Cerebellar cortex (tissue), 1 donor: Measurements from ENCODE around the gene HOXB5.

Experiments
- DNase-seq: peaks from one replicate; pipeline ENCODE4 v3.0.0-alpha.2; 2015; ENCODE audit warnings: low spot score

The HOXB5 gene

DNA sequence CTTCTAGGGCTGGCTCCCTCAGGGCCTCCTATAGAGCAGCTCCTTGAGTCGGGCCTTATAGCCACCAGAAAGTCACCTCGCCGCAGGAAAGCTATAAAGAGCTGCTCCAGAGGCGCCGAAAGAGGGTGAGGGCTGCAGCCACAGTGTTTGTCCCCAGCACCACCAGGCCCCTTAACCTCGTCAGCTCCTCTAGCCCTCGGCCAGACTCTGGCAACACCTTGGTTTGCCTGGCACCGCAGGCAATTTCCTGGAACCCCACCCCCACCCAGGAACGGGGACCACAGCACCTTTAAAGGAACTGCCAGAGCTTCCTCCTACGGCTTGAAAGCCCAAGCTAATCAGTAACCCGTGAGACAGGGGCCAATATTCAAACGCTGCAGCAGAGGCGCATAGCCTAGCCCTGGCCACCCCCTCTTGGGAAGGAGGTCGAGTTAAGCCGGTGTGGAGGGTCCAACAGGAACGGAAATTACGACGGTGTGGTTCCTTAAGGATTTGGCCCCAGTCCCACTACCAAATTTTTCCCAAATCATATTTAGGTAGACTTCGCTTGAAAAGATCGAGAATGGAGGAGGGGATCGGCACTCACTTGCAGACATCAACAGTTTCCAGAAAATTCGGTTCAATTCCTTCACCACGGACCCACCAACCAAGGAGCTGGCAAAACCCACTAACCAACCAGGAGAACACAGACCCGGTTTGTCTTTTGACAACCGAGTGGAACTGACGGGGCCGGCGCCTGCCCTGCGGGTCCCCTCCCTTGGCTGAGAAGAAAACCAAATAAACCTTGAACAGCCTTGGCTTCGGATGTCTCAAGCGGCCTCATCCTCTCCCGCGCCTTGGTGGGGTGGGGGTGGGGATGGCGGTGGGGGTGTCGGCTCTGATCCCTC is 8.2 kb upstream of the HOXB5 start:
- no peak for DNase-seq

DNA sequence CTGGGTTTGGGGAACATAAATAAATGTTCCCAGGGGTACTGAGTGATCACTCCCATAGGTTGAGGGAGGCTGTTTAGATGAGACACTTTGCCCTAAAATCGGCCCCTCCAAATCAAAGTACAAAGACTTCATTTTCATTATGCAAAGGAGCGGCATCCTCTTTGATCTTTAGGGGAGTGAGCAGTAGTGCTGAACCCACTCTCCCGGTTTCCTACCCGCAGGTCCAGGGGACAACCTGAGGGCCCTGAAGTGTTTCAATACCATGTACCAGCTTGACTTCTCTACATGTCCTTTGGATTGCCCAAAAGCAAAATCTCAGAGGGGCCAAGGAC is 7.6 kb upstream of the HOXB5 start:
- no peak for DNase-seq

DNA sequence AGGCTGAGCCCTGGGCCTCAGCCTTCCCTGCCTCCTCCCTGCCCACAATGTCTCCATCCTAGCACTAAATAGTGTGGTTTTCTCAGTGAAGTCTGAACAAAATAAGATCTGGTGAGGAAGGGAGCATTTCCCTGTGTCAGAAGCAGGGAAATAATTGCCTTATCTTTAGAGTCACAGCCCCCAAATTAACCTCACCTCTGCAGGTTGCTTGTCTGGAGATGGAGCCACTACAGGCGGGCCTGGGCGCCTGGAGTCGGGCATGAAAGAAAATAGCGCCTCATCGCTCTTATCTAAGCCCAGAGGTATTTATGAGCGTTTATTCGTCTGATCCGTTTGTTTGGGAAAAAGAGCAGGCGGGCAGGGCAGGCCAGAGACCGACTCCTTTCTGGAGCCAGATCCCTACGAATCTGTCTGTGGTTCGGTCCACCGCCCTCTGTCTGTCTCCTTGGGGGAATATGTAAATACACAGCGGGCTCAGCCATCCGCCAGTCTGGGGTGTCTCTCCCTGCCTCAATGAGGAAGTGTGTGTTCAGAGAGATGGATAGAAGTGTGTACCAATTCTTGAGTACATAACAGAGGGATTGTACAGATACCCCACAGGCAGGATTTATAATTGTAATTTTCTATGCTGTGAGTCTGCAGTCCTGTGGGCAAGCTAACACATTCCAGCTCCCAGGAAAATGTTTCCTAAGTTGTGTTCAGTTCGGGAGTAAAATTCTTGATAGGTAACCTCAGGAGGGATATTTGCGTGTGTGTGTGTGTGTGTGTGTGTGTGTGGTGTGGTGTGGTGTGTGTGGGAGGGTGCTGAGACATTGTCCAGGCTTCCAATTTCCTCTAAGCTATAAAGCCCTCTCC is 6.9 kb upstream of the HOXB5 start:
- no peak for DNase-seq

DNA sequence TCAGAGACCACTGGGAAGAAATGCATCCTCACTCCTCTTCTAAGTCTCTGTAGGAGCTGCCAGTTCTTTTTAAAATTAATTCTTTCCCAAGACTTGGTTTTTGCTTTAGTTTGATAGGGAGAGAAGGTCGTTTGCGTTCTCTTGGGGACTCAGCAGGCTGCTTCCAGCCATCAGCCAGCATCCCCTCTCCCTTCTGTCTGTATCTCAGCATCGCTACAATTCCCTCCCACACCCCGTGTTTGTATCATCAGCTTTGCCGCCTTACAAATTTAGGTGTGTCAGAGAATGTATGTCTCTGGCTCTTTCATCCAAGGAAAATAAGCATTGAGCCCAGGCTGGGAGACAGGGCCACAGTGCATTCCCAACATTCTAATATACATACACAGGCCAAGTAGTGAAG is 5.8 kb upstream of the HOXB5 start:
- no peak for DNase-seq

DNA sequence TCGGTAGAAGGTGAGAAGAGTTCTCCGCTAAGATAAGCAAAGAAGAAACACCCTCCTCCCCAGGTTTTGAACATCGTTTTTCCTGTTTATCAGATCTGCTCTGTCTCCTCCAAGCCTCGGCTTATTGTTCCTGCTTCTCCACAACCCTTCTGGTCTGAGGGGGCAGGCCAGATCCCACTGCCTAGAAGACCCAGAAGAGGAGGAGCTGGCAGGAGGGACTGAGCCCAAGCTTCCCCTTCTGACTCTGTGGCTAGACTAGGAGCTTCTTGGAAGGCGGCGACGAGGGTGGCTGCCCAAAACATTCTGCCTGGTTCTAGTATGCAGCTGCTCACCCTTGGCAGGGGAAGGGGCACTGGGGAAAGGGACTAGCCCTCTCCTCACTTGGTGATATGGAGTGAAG is 5.2 kb upstream of the HOXB5 start:
- DNase-seq = no peak

DNA sequence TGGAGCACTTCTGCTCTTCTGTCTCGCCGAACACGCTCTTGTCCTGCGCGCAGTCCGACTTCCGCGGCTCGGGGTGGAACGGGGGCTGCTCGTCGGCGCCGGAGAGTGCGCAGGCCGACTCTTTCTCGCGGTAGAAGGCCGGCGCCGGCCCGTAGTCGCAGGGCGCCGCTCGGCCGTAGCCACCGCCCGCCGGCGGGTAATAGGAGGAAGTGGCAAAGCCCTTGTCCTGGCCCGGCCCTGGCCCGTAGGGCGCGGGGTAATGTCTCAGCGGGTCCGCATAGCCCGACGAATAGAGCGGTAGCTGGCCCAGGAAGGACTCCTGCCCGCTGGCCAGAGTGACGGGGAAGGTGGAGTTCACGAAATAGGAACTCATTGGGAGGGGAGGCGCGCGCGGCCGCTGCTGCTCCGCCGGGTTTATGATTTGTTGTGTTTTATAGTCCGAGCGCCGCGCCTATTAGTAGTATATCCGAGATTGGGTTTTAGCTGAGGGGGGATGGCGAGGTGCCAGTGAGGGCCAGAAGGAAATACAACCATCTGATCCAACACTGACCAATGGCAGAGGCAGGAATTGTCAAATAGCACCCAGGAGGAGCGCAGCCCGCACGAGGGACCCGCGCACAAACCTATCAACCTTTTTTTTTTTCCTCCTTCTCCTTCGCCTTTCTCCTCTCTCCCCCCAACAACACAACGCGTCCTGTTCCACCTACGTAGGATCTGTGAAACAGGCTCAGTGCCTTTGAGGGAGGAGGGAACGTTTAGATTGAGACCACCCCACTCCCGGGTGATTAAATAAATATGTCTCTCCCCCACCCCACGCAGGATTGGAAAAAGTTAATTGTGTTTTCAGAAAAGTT is 4.4 kb upstream of the HOXB5 start:
- no peak for DNase-seq

DNA sequence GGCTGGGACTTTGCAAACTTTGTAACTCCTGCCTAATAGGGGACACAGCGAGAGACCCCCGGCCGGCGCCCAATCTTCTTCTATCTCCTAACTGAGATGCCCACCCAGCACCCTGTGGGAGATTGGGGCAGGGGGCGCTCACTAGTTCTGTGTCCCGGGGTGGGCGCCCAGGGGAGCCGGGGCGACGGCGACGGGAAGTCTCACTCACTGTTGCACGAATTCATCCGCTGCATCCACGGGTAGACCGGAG is 3.9 kb upstream of the HOXB5 start:
- no peak for DNase-seq

DNA sequence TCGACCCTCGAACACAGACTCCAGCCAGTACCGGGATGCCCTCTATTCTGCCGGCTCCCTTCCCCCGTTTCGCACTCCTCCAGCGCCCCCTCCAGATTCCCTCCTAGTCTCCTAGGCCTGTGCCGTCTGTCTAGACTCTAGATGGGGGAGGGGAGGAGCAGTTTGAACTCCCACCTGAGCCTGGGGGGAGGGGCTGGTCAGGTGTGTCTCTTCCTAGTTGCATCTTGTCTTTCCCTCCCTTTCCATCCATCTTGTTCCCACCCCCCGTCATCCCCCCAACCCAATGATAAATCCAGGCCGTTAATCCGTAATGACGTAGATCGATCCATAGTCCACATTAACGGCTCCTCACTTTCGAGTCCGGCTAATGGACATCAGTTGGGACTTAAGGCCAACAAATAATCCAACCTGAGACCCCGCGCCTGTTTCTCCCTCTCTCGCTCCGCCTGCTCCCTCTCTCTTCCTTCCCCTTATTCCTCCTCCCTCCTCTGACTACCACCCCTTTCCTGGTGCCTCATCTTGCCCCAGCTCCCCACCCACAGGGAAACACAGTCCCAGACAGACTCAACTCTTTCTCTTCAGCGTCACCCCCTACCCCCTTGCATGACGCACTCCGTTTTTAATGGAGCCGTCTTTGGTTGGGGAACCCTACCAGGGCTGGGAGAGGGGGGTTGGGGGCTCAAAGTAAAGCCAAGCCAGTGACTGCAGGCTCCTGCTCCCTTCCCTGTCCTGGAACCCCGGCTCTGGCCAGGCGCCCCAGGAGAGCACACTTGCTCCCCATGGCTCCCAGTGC is 3.4 kb upstream of the HOXB5 start:
- DNase-seq = no peak

DNA sequence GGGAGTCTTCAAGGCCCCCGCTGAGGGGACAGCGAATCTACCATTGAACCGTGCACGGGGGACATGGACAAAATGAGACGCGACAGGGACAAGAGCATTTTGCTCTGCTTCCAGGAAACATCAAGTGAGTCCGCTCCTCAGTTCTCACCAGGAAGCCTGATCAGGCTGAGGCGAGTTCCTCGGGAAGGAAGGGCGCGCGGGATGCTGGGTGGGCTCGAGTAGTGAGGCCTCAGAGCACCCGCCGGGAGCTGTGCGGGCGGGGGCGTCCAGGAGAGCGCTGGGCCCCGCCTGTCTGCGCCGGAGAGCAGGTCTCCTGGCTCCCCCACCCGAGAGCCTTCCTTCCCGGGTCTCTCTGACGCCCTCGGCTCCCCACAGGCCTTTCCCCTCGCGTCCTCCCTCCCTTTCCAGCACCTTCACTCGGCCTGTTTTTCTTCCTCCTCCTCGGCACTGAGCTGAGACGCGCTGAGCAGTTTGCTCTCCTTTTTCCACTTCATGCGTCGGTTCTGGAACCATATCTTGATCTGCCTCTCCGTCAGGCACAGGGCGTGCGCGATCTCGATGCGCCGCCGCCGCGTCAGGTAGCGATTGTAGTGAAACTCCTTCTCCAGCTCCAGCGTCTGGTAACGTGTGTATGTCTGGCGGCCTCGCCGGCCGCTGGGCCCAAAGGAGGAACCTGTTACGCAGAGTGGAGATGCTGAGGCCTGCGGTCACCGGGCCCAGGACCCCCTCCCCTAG is 2.6 kb upstream of the HOXB5 start:
- no peak for DNase-seq

DNA sequence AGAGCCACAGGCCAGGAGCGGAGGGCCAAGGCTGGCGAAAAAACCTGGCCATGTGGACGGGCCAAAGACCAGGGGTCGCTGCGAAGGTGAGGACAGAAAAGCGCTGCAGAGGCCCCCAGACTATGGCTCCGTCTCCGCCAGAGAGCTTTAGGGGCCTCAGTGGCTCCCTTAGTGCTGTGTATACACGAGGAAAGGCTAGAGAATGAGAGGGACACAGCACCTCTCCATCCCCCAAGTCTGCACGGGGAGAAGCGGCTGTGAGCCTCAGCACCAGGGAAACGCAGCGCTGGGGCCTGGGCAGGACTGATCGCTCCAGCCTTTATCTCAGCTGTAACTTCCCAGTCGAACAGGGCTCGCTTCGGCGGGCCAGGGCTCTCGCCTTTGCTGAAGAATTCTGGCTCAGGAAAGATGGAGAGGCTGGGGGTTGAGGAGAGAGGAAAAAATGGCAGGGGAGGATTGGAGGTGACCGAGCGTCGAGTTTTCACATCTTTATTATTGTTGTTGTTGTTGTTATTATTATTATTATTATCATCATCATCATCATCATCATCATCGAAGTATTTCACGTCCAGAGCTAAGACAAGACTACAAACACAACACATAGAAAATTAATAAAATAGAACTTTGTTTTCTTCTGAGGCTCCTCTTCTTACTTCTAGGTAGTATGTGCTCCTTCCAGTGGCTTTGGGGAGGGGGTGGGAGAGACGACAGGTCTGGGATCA is 1.9 kb upstream of the HOXB5 start:
- no peak for DNase-seq

DNA sequence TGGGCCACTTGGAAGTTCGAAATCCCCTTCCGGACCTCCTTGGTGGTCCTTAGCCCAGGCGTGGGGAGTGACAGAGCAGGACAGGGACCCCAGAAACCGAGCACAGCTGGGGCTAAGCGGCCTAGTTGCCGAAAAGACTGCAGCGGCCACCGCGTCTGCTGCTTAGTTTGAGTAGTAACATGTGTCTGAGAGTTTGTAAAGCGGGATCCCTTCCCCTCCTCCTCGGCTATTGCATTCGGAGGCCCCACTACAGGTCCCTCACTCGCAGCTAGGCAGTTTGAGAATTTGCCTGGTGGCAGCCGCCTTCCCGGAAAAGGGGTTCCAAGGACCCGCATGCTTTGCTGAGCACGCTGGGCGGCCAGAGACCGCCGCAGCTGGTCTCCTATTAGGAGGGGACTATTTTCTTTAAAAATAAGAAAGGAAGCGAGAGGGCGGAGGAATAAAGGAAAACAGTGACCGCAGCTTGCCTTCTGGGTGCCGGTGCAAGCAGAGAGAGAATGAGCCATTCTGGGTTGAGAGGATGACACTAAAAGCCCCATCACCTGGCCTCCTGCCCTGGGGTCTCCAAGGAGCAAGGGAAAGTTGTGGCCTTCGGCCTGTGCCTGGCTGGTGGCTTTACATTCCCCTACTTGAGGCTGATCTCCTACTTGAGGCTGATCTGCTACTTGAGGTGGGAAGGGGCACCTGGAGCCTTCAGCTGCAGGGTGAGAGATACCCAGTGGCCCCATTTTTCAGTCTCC is 1.1 kb upstream of the HOXB5 start:
- no peak for DNase-seq

DNA sequence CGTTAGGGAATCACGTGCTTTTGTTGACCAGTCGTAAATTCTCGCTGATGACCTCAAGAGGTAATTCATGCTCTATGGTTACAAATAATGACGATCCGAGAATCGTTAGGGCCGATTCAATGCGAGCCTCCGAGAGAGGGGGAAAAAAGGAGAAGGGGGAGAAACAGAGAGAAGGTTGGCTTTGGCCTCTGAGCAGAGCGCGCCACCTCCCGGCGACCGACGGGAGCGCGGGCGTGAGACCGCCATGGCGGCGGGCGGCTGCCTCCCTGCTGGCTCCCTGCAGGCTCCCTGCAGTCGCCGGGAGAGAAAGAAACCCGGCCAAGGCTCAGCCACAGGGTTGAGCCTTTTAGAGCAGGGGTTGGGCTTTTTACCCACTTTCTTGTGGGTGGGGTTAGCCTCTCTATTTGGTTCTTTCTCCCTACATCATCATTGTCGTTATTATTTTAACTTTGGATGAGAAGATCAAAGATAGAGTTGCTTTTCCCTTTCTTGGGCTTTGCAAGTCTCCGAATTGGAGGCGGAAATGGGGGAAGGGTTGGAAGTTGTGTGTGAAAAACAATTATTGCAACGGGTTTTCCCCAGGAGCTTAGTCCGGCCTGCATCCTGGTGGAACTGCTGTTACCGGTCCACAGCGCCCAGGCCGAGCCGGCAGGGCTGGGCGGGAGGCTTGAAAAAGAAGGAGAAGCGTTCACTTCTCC is 410 bp upstream of the HOXB5 start:
- DNase-seq = no peak

DNA sequence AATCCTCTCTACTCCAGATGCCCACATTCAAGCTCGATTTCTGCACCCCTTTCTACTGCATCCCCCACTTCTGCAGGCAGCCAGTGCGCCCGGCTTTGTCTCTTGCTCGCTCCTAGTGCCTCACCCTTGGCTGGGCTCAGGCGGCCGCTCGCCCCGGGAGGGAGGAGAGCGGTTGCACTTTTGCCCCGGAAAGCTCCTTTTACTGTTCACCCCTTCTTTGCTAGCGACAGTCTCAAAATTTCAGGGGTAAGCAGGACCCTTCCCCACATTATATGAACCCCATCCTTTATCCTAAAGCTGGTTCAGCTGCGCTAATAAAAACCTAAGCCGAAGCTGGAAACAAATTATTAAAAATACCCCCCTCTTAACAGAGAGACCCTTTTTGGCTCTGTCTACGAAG is 1.0 kb downstream of the HOXB5 start:
- DNase-seq = no peak

DNA sequence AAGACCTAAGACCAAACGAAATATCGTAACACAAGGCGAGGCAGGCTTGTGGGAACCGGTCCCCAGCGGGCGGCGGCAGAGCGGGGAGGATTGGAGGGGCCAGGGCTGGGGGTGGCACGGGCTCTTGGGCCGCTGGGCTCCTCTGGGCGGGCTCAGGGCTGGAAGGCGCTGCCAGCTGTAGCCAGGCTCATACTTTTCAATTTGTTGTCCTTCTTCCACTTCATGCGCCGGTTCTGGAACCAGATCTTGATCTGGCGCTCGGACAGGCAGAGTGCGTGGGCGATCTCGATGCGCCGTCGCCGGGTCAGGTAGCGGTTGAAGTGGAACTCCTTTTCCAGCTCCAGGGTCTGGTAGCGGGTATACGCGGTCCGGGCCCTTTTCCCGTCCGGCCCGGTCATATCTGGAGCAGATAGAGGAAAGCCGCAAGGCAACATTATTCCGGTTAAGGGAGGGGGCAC is 1.5 kb downstream of the HOXB5 start:
- no peak for DNase-seq

DNA sequence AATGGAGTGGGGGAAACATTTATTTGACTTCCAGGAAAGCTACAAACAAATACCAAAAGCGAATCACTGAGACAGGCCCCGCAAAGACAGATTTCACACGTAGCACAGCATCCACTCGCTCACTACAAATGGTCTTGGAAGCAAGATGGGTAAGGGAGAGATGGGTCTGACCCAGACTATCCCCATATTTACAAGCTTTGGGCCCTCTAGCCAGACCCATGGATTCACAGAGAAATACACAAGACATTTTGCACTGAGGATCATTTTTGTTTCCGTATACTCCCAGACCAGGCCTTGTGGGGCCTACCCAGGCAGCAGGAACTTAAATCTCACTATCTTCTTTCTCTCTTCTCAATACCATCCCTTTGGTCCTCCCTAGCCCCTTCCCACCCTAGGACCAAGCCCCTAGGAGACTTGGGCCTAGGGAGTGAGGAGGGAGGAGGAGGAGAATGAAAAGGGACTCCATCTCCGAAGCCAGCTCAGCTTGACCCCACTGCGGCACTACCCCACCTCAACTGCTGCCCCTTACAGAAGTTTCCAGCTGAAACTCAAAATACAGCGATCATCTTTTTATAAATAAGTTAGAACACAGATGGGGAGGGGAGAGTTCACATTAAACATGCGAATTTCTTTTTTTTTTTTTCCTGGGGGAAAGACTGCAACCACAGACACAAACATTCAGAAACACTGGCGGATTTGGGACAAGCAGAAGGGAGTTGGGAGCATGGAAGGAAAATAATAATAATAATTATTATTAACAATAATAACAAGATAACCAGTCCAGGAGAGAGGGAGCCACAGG is 2.1 kb downstream of the HOXB5 start:
- no peak for DNase-seq

DNA sequence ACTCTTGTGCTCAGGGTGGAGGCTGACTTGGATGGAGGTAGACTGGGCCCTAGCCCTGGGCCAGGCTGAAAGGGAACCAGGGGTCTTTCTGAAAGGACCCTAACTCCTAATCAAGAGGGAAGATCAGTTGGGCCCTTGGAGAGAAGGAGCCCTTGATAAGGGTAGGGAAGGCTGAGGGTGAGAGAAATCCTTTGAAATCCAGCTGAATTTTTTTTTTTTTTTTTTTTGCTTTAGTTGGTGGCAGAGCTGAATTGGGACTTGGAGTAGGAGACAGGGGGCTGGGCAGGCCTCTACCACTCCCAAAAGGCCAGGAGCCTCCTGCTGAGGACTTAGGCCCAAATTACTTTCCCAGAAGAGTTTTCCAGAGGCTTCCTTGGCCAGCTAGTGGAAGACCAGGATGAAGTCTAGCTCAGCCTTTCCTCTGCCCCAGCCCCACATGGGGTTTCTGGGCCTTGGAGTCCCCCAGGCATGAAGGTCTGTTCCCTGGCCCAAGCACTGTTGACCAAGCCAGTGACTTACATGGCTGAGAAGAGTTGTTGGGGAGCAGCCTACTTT is 2.9 kb downstream of the HOXB5 start:
- no peak for DNase-seq

DNA sequence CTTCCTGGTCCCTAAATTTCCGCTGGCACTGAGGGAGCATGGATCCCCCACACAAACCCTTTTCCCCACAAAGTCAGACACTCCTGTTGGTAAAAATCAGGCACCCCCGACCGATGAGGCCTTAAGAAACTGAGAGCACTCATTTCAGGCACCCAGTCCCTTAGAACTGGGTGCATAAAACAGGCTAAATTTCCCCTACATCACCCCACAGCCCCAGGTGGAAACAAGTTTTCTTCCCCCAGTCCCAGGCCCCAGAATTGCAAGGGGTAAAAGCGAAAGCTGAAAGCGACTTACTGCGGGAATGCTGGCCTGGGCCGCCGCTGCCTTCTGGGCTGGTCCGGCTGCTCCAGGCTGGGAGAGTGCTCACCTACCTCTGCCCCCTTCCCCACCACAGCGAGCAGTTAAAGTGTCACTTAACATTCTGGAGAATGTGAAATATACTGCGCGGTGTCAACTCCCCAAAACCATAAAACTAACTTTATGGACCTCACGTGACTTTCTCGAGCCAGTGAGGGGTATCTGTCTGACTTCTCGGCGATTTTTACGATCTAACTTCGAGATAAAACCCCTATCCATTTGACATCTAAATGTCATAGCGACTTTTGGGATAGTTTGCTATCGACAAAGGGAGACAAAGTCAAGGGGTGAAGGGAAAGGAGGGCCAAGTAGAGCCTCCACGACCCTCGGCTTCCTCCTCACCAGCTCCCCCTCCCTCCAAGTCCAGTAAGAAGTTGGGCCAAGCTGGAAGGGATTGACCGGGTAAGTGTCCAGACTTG is 3.6 kb downstream of the HOXB5 start, which contains the start of gene HOXB3:
Gene HOXB3 (minus strand): TSS at position 411 of the 776 bp plus-strand sequence. CDS start 37,767 bp downstream, outside the sequence.
- no peak for DNase-seq
